ENCODE results near the gene MPPED1.

Gene MPPED1

DNA sequence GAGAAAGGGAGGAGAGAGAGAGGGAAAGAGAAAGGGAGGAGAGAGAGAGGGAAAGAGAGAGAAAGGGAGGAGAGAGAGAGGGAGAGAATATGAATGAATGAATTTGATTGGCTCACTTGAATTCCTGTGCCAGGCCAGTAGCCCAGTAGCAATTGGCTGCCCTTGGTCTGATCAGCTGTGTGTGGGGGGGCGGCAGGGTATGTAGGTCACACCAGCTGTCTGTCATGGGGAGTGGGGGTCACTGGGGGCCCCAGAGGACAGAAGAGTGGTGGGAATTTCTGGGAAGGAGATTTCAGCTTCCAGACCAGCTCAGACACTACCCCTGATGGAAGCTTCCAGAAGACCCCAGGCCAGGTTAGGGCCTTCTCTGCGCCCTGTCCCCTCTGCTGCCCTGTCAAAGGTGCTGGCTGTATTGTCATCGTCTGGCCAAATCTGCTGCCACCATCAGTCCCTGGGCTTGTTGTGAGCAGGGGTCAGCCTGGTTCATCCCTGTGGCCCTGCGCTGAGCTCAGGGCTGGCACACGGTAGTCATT, 21.1 kb downstream of the MPPED1 start:
- DNase-seq = no peak

GRCh38 chr22:43433451-43434274, 21.8 kb downstream of the MPPED1 start:
- DNase-seq = no peak

- DNase-seq = no peak
Observed at GRCh38 chr22:43434275-43434927, 22.6 kb downstream of the MPPED1 start.

DNA sequence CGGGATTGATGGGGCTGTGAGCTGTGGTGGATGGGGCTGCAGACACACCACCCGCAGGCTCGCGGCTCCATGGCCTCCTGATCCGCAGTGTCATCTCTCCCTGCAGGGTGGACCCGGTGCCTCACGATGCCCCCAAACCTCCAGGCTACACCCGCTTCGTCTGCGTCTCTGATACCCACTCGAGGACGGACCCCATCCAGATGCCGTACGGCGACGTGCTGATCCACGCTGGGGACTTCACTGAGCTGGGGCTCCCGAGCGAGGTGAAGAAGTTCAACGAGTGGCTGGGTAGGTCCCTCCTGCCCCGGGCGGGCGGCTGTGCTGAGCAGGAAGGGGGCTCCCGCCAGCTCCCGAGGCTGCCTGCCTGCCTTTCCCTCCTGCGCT, 23.1 kb downstream of the MPPED1 start:
- DNase-seq = no peak

- no peak for DNase-seq
Observed at GRCh38 chr22:43435851-43436811, 24.3 kb downstream of the MPPED1 start.

- DNase-seq = no peak
Observed at GRCh38 chr22:43436868-43437267, 25.1 kb downstream of the MPPED1 start.

GRCh38 chr22:43437871-43438475, 26.2 kb downstream of the MPPED1 start:
- DNase-seq = no peak

DNA sequence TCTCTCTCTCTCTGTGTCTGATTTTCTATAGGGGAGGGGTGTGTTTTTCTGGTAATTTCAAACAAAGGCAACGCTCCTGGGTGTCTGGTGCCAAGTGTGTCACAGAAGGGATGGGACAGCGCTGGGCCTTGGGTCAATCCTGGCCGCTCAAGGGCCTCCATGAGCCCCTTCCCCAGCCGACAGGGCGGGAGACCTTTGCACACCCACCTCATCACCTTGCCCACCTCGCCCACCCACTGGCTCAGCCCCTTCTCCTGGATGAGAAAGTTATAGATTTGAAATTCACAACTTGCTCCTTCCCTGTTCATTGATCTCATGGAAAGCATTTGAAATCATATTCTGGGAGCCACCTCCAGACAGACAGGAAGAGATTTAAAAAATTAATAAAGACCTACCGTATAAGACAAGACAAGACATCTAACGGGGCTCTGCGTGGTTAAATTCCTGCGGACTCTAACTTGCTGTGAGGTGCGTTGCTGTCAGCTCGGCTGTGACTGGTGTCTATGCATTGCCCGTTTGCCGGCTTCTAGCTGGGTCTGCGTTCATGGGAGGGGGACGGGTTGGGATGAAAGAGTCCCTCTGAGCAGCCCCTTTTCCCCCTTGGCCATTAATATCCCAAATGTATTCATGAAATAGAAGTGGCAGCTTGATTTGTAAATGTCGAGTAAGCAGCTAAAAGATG, 27.0 kb downstream of the MPPED1 start:
- no peak for DNase-seq

GRCh38 chr22:43439368-43440103, 27.7 kb downstream of the MPPED1 start:
- no peak for DNase-seq

DNA sequence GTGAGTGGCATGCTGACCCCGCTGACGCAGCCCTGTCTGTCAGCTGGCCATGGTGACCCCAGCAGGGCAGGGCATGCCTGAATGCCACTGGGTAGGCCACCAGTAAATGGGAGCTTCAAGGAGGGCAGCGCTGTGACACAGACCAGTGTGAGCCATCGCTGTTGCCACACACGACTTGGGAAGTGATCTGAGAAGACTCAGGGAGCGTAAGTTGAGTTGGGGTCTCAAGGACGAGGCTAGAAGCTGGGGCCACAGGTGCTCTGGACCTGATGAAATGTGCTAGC, 28.2 kb downstream of the MPPED1 start:
- DNase-seq = no peak

DNA sequence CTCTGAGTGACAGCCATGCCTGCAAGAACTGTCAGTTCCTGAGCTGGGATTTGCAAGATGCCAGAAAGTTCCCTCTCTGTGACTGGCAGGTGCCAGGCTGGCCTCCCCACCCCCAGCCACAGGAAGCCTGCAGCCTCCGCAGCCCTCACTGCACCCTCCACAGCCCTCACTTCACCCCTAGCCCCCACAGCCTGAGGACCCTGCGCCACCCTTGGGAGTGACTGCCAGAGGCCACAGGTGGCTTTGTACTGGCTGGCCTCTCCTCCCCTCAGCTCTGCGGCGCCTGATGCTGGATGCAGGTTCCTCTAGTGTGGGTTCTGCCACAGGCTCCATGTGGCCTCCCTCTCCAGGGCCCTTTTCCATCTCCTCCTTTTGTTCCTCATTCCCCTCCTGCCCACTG, 28.7 kb downstream of the MPPED1 start:
- no peak for DNase-seq

DNA sequence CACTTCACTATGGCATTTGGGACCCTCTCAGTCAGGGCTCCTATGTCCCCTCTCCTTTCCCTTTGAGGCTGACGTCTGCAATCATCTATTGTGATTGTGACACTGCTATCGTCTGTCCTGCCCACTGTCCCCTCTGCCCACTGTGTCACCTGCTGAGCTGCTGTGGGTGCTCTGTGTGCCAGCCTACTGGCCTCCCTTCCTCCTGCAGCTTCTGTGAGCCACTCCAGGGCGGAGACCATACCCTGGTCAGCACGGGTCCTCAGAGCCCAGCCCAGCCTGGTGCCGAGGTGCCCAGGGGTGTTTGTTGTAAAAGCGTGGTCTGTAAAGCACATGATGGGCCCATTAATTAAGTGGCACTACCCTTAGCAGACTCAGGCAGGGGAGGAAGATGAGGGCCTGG, 29.4 kb downstream of the MPPED1 start:
- no peak for DNase-seq

GRCh38 chr22:43441751-43442150, 29.9 kb downstream of the MPPED1 start:
- DNase-seq = no peak

- no peak for DNase-seq
Observed at GRCh38 chr22:43442386-43443151, 30.8 kb downstream of the MPPED1 start.

GRCh38 chr22:43443152-43443471, 31.3 kb downstream of the MPPED1 start:
- no peak for DNase-seq

DNA sequence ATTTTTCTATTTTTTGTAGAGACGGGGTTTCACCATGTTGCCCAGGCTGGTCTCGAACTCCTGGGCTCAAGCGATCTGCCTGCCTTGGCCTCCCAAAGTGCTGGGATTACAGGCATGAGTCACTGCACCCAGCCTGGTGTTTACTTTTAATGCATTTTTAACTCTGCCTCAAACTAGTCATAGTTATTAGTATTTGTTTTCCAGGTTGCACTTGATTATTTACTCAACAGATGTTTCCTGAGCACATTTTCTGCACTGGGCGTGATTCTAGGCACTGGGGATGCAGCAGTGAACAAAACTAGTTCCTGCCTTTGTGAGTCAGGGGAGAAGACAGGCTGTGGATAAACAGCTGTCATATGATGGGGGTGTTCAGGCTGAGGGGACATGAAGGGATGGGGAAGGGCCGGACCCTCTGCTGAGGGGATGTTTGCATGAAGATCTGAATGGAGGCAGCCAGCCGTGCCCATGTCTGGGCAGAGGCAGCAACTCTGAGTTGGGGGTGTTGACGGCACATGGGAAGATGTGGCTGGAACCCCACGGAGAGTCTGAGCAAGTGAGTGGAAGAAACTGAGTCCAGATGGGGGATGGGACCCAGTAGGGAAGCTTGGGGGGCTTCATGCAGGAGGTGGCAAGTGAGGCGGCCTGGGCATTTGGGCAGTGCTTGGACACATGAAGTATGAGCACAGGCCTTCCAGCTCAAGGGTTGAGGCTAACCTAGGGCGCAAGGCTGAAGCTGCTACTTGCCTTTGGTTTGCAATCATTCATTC, 34.4 kb downstream of the MPPED1 start:
- DNase-seq = no peak

DNA sequence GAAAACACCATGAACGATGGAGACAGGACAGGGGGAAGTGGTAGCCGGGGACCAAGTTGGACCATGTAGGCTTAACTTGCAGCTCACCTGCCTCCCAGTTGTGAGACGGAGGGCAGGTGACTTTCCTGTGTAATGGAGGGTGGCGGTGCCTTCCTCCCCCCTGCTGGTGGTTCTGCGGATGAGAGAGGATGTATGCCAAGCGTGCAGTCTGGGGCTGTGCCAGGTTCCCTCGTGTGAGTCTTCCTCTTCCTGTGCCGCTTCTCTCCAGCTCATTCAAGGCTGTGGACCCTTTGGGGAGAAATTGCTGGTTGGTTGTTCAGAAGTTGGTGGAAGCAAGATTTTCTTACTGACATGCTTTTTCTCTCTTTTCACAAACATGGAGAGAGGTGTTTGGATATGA, 35.1 kb downstream of the MPPED1 start:
- peak; percentile 15 for DNase-seq

DNA sequence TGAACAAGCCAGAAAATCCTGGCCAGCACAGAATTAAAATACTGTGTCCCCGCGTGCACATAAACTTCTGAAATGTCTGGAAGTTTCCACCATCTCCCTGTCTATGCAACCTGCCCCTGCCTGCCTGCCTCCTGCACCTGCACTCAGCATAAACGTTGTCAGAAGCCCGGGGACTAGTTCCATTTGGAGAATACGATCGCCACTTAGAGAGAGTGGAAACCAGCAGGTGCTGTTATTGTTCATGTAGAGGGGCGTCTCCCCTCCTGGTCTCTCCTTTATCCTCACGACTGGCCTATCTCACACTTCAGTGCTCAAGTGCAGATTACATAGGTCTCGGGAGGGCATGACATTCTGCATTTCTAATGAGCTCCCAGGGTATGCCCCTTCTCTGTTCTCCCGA, 35.6 kb downstream of the MPPED1 start:
- no peak for DNase-seq

DNA sequence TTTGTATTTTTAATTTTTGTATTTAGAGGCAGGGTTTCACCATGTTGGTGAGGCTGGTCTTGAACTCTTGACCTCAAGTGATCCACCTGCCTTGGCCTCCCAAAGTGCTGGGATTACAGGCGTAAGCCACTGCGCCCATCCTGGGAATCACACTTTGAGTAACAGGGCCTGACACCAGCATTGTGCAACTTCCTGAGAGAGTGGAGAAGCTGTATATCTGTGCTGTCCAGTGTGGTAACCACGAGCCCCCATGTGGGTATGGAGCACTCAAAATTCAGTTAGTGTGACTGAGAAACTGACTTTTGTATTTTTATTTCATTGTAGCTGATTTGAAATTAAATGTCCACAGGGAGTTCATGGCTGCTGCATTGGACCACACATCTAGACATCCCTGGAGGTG, 36.2 kb downstream of the MPPED1 start:
- peak; percentile 28 for DNase-seq

GRCh38 chr22:43449205-43449830, 37.5 kb downstream of the MPPED1 start:
- DNase-seq = no peak

Data from KG1 (cell line).